HG03097 (cell line): Measurements from ENCODE around the gene REXO1.

Source experiments
- ATAC-seq: cut with Tn5 transposase; IDR thresholded peaks from one replicate; pipeline ENCODE4 v1.9.1; 2021; ENCODE audit not compliant: unreplicated experiment, low FRiP score

REXO1 gene

DNA sequence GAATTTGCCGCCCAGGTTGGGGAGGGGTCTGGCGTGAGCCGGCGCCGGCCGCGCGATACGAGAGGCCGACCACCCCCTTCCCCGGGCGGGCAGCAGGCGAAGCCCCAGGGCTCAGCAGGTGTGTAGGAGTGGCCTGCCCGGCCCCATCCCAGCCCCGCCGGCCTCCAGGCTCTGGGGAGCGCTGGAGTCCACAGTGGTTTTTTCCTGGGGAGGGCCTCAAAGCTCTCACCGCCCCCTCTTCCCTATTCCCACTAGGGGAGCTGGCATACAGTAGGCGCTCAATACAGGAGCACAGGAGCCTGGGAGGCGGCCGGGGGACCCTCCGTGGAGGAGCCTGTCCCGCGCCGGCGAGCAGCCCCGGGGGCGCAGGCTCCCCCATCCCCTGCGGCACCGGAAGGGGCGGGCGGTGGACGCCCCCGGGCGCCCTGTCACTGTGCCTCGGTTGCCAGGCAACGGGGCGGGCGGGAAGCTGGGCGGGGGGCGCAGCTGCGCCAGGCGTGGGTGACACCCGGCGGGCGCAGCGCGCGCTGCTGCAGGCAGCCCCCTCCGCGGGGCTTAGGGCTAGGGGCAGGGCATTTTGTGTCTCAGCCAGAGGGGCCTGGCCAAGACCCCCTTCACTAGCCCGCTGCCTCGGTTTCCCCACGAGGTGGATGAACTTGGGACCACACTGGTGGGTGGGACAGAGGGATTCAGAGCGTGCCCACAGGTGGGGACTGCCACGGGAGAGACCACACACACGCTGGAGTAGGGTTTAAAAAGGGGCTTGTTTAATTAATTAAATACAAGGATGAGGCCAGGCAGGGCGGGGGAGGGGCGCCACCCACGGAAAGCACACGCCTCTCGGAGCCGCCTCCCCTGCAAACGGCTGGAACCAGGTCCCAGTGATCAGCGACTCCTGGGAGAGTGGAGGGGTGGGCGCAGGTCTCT, 3.6 kb upstream of the REXO1 start:
- ATAC-seq, result no peak

DNA sequence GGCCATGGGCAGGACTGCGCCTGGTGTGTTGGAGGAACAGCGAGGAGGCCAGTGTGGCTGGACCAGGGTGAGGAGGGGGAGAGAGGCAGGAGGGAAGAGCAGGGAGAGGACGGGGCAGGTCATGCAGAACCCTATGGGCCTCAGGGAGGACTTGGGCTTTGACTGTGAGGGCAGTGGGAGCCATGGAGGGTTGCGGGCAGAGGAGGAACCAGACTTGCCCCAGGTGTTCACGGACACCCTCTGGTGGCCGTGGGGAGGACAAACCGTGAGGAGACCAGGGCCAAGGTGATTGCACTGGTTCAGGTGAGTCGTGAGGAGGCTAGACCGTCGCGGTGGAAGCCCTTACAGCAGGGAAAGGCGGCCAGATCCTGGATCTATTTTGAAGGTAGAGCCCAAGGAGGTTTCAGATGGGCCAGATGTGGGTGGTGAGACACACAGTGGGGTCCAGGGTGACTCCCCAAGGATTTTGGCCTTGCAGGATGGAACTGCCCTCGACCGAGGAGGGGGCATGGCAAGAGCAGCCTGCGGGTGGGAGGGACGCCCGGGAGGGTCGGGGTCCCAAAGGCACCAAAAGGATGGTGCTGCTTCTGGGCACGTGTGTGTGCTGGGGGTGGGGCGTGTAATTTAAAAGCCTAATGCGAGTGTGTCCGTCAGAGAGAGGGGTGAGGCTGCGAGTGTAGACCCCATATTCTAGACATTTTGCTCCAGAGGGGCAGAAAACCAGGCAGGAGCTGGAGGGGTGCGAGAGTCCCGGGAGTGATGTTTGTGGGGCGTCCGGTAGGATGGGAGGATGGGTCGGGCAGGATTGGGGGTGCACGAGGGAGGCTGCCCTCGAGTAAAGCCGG, 2.7 kb upstream of the REXO1 start:
- ATAC-seq, result no peak

GRCh38 chr19:1849886-1850398, 1.7 kb upstream of the REXO1 start:
- no peak for ATAC-seq

DNA sequence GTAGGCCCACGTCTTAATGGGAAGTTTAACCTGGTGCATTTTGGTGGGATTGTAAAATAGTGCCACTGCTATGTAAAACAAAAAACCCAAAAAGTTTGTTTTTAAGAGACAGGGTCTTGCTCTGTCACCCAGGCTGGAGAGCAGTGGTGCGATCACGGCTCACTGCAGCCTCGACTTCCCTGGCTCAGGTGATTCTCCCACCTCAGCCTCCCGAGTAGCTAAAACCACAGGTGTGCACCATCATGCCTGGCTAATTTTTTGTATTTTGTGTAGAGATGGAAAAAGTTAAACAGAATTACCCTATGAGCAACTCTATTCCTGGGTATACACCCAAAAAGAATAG, 820 bp upstream of the REXO1 start:
- ATAC-seq, result no peak

DNA sequence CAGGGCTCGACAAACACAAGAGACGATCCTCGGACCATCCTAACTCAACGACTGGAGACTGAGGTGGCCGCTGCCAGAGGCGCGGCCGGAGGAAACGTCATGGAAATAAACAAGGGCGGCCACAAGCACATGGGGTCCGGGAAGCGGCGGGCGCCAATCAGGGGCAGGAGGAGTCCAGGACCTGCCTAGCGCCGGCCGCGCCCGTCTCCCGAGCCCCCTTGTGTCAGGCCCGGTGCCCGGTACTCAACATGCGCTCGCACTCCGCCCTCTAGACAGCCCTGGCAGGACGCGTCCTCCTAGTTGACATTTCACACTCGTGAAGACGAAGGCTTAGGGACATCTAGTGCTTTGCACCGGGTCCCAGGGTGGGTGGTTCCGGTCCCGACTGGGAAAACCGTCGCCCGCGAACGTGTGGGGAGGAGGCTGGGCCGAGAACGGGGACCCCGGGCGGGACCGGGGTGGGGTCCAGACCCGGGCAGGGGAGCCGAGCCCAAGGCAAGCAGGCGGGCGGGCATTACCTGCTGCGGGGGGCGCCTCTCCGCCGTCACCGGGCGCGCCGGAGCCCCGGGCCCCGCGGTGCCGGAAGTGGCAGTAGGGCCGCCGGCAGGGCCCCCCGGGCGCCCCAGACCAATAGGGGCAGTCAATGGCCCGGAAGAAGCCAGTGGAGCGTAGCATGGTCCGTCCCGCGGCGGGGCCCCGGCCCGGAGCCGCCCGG, 442 bp downstream of the REXO1 start:
- peak; percentile 18 for ATAC-seq

DNA sequence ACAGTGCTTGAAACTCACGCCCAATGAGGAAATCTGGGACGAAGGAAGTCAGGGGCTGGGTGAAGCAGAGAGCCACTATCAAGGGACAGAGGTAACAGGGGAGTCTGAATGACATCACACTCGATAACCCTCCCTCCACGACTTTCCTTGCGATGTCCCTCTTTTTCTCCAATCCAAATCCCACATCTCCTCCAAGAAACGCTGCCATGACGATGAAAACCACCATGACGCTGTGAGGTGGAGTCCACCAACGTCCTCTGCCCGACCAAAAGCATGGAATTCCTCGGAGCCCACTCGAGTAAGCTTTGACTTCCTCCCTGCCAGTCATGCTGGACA, 967 bp downstream of the REXO1 start:
- no peak for ATAC-seq

DNA sequence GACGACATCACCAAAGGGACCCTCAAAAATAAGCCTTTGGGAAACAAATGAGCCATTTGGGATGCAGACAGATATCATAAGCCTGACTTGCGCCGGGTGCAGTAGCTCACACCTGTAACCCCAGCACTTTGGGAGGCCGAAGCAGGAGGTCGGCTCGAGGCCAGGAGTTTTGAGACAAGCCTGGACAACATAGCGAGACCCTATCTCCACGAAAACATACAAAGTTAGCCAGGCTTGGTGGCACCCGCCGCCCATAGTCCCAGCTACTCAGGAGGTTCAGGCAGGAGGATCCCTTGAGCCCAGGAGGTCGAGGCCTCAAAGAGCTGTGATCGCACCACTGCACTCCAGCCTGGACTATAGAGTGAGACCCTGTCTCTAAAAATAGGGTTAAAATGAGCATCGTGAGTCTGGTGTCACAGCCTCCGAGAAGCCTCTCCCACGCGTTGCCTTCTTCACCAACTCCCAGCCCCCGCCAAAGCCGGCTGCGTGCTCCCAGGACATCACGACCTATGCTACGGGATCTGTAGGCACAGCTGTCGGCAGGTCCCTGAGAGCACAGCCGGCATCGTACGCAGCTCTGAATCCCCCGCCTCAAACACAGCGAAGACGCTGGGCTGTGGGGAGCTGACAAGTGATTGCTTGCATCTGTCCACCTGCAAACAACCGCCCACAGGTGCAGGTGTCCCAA, 1.6 kb downstream of the REXO1 start:
- no peak for ATAC-seq

DNA sequence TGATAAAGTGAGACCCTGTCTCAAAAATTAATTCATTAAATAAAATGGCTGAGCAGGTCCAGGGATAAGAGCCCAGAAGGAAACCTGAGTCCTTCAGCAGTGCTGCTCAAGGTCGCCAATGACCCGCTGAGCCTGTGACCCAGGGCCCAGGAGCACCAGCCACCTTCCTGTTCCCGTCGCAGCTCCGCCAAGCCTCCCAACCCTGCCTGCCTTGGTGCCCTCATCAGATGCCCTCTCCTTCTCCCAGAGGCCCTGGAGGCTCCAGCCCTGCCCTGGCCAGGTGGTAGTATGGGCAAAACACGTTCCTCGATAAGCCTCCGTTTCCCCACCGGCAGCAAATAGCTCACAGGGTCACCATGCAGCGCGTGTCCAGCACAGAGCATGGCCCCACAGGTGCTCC, 2.6 kb downstream of the REXO1 start:
- ATAC-seq, result no peak

- no peak for ATAC-seq
Measured at GRCh38 chr19:1845125-1845515, 3.2 kb downstream of the REXO1 start.

- no peak for ATAC-seq
Measured at GRCh38 chr19:1844513-1845124, 3.7 kb downstream of the REXO1 start.

DNA sequence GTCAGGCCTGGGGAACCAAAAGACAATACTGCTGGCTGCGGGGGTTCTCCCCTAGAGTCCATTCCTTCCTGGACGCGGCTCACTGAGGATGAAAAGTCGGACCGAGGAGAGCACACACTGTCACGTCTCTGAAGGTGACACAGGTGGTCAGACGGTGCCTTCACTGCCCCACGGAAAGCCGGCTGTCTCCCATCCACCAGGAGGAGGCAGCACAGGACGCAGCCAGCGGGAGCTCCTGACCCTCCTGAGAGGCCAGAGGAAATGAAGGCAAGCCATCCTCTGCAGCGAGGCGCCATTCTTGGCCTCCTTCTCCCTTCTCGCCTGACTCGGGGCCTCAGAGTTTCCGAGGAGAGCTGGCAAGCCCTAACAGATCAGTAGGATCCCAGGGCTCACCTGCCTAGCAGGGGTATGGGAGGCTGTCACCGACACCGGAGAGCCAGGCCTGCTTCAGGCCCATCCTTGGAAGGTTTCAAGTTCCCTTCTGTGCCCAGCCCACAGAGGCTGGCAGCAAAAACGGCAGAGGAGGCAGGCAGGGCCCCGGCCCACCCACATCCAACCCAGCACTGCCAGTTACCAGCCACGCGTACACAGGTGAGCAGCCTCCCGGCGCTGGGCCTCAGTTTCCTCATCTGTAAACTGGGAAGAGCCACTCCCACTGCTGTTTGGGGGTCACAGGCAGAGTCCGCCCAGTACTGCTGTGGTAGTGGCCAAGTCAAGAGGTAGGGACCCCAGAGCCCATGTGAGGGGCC, 4.5 kb downstream of the REXO1 start:
- no peak for ATAC-seq

DNA sequence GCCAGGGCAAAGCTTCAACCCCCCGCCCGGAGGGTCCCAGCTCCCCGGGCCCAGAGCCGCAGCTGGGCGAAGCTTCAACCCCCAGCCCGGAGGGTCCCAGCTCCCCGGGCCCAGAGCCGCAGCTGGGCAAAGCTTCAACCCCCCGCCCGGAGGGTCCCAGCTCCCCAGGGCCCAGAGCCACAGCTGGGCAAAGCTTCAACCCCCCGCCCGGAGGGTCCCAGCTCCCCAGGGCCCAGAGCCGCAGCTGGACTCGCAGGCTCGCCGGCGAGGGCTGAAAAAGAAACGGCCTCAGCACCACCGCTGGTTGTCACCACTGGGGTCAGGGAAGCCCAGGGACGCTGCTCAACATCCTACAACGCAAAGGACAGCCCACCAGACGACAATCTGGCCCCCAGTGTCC, 5.2 kb downstream of the REXO1 start:
- no peak for ATAC-seq

DNA sequence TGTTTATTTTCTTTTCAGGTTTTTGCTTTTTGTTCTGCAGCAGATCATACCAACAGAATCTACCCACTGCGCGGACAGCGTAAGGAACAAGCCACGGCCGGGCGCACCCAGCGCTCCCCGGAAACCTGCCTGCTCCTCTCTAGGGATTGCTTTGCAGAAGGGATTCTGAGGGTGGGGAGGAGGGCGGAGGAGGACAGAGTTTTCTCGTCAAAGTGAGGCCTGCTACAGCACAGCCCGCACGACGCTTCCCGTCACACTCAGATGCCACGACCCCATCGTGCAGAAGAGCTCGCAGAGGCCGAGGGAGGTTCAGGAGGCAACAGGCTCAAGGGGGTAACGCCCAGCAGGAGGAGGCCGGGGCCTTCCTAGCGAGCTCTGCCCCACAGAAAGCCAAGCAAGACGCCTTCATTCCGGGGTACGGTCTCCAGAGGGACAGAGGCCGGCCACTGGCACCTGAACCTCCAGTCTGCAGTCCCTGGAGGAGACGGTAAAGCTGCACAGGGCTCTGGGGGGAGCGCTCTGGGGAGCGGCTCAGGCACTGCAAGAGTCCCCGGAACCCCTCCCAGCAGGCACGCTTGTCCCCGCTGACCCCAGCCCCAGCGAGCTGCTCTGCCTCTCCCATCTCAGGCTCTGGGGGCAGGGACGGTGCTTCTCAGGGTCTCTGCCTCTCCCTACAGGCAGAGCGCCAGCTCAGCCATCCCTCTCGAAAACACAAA, 6.9 kb downstream of the REXO1 start:
- no peak for ATAC-seq

DNA sequence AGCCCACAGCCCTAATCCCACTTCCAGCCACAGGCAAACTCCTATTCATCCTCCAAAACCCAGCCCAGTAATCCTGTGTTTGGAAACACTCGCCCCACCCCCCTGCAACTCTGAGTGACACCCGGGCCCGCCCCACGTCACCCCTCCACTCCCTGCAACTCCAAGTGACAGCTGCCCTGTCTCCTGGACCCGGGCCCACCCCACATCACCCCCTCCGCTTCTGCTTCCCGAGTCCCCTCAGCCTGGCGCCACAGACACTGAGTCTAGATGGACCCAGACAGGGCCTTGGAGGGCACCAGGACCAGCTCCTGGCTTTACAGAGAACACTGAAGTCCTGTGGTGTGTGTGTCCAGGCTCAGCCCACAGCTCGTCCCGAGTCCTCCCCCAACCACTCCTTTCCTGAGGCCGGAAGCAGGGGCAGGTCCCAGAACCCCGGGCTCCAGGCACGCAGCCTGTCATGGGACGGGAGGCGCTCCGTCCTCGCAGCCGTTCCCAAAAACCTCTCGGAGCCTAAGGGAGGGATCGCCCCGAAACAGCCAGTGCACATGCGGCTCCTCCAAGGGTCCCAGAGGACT, 7.7 kb downstream of the REXO1 start:
- no peak for ATAC-seq

GRCh38 chr19:1839658-1840540, 8.4 kb downstream of the REXO1 start:
- ATAC-seq, result no peak

GRCh38 chr19:1837625-1838105, 10.6 kb downstream of the REXO1 start:
- no peak for ATAC-seq

DNA sequence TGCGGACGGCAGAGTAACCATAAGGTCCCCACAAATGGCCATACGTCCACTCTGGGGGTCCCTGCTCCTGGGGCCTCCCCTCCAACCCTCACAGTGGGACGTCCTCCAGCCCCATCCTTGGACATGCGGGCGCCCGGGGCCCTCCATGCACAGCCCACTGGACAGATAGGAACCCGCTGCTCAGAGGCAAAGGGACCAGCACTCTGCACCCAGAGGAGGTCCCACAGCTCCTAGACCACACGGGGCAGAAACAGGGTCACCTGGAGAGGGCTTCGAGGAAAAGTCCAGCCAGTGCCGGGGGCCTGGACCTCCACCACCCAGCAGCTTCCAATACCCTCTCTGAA, 11.1 kb downstream of the REXO1 start:
- no peak for ATAC-seq
